H54 (cell line): ENCODE measurements around the gene CMC2.
A peak's percentile ranks its signal among the peaks of the same experiment; 100 is the strongest.

Experiments used
- DNase-seq: peaks from one replicate; pipeline ENCODE4 v3.0.0; 2011; ENCODE audit warnings: low spot score, mixed read lengths; ENCODE audit not compliant: insufficient read length
- FAIRE-seq: peaks from 3 replicates; lab custom pipeline; 2011; peaks lifted over from hg19 to GRCh38; lab: Jason Lieb, UNC
- POLR2A ChIP-seq: IDR thresholded peaks from 2 replicates; pipeline ENCODE4 v1.6.1; 2011; ENCODE audit warnings: low read depth, mild to moderate bottlenecking, low read length

Gene CMC2

GRCh38 chr16:80974649-80975376 lies 31.9 kb downstream of the CMC2 start:
- FAIRE-seq, result peak; percentile 27
- no peak for DNase-seq
- TF ChIP-seq POLR2A, result no peak

- peak; percentile 77 for FAIRE-seq
- no peak for DNase-seq
- no peak for TF ChIP-seq POLR2A
Observed at GRCh38 chr16:80973991-80974390, 32.7 kb downstream of the CMC2 start.

DNA sequence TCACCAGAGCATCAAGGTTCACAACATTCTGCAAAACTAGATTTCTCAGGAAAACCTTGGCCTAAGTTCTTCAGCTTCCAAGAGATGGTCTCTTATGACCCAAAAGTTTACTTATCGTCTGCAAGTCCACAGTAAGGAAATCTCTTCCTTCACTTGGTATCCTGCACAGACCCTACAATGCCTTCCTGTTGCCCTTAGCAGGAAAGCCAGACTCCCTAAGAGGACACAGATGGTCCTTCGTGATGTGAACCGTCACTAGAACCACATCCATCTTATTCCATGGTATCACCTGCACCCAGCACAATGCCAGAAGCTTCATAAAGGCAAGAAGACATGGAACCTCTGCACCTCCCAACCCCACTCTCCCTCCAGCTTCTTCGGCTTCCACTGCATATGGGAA lies 34.1 kb downstream of the CMC2 start:
- FAIRE-seq (no peak), DNase-seq (no peak)
- no peak for TF ChIP-seq POLR2A

GRCh38 chr16:80971819-80972218 lies 34.9 kb downstream of the CMC2 start:
- TF ChIP-seq POLR2A, result no peak
- FAIRE-seq (no peak), DNase-seq (no peak)

GRCh38 chr16:80969114-80969484 lies 37.6 kb downstream of the CMC2 start:
- no peak for DNase-seq
- no peak for TF ChIP-seq POLR2A
- no peak for FAIRE-seq

GRCh38 chr16:80968386-80969113 lies 38.1 kb downstream of the CMC2 start:
- no peak for TF ChIP-seq POLR2A
- no peak for DNase-seq
- FAIRE-seq, result no peak

GRCh38 chr16:80966617-80967016 lies 40.1 kb downstream of the CMC2 start:
- FAIRE-seq (no peak), DNase-seq (no peak)
- no peak for TF ChIP-seq POLR2A

DNA sequence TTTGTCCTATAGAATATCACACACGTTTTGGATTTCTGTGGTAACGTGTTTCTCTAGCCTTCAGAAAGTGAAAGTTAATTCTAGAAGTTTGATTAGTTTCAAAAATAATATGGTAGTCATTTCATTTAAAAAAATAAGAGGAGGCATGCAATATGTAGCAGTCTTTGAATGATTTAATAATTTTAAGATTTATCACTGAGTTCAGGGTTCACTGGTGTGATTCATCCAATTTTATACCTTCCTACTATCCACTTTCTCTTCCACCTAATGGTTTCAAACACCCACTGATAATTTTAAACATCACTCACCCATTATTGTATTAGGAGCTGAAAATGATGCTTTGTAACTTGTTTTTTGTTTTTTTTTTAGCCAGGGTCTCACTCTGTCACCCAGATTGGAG lies 42.3 kb downstream of the CMC2 start:
- DNase-seq (no peak), FAIRE-seq (no peak)
- TF ChIP-seq POLR2A, result no peak

DNA sequence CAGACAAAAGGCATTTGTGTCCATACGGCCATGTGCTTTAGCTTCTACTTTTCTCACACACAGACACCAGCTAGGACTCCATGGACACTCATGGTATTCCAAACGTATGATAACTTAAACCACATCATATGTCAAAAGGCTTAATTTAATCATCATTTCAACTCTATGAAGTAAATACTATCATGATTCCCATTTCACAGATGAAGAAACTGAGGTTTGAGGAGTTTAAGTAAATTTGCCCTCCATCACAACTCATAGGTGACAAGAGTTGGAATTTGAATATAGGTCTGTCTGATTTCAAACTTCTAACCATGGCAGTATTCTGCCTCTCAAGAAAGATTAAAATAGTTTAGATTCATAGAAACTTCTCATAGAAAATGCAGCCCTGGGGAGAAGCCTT lies 43.8 kb downstream of the CMC2 start:
- FAIRE-seq (no peak), DNase-seq (no peak)
- no peak for TF ChIP-seq POLR2A

- FAIRE-seq (no peak), DNase-seq (no peak)
- no peak for TF ChIP-seq POLR2A
Observed at GRCh38 chr16:80958284-80958683, 48.4 kb downstream of the CMC2 start.

DNA sequence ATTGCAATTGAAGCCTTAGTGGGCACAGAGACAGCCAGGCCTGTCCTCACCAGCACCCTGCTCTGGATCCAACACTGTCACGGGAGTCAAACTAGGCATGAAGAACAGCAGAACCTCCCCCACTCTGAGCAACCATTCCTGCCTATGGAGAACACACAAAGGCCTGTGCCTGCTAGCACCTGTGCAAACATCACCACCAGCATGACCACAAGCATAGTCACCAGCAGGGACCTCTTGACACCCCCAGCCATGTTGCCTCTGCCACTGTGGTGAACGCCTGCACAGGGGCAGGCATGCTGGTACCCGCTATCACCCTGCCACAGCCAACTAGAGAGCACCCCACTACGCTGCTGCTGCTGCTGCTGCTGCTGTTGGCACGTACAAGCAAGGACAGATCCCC lies 51.7 kb downstream of the CMC2 start:
- FAIRE-seq, result no peak
- DNase-seq, result no peak

DNA sequence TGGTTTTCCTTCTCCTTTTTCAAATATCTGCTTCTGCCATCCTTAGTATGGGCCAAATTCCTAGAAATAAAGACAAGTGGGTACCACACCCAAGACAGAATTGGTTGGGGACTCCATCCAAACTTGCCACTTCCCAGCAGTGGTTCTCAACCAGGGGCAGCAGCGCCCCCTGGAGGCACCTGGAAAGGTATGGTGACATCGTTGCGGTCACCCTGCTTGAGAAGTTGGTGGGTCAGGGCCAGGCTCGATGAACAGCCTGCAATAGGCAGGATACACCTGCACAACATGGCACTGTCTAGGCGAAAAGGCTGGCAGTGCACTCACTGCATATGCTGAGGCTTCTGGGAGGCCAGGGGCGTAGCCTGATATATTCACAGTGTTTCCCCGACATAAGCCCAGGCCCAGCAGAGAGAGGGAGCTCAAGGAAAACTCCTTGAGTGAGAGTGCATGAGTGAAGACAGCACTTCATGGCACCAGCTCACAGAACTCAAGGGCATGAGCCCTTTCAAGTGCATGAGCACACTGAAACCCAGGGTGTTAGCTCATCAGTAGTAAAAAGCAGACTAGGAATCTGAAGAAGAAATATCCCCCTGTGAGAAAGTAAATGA lies 57.7 kb downstream of the CMC2 start:
- FAIRE-seq (no peak), DNase-seq (peak; percentile 27)
- no peak for TF ChIP-seq POLR2A

More for the DNA sequence above, 51.7 kb downstream of the CMC2 start:
- no peak for TF ChIP-seq POLR2A

GRCh38 chr16:80947708-80948625 lies 58.7 kb downstream of the CMC2 start:
- no peak for TF ChIP-seq POLR2A
- FAIRE-seq (no peak), DNase-seq (no peak)
